Measurements from ENCODE around the gene CTNND2. TPM values are rescaled to one million over a fixed set of nuclear protein-coding genes. Genes with fewer than 3 reads are reported as not detected.

CTNND2 gene
- total RNA-seq, 4 donors from 2014 or later = 0.18 to 14.9 (median 0.47) TPM; not detected in 1

DNA sequence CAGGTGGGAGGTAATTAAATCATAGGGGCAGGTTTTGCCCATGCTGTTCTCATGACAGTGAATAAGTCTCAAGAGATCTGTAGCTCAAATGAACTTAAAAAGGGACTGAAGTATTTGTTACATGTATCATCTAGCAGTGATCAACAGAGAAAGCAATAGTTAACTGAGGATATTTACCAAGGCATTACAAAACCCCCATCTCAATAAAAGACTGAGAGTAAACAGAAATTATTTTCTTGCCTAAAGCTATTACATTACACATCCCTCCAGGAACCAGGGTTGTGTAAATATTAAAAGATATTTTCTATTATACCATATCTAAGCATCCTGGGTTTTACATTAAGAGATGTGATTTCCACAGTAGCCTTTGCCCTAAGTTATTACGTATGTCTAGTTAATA, 169.9 kb downstream of the CTNND2 start:
- Histone ChIP-seq H3K27me3 (no peaks in the 10 kb centered on the region), H3K27ac (no peak overlapping the region), H3K4me1 (no peaks in the 10 kb centered on the region), H3K4me3 (no peak overlapping the region), H3K9me3 (no peaks in the 10 kb centered on the region), H3K36me3 (no peaks in the 10 kb centered on the region)
- no peak for DNase-seq
- TF ChIP-seq POLR2A (IDR thresholded peaks at IDR 0.05) = no peak
- TF ChIP-seq, protein P1, sequence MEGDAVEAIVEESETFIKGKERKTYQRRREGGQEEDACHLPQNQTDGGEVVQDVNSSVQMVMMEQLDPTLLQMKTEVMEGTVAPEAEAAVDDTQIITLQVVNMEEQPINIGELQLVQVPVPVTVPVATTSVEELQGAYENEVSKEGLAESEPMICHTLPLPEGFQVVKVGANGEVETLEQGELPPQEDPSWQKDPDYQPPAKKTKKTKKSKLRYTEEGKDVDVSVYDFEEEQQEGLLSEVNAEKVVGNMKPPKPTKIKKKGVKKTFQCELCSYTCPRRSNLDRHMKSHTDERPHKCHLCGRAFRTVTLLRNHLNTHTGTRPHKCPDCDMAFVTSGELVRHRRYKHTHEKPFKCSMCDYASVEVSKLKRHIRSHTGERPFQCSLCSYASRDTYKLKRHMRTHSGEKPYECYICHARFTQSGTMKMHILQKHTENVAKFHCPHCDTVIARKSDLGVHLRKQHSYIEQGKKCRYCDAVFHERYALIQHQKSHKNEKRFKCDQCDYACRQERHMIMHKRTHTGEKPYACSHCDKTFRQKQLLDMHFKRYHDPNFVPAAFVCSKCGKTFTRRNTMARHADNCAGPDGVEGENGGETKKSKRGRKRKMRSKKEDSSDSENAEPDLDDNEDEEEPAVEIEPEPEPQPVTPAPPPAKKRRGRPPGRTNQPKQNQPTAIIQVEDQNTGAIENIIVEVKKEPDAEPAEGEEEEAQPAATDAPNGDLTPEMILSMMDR (IDR thresholded peaks at IDR 0.05) = no peak

DNA sequence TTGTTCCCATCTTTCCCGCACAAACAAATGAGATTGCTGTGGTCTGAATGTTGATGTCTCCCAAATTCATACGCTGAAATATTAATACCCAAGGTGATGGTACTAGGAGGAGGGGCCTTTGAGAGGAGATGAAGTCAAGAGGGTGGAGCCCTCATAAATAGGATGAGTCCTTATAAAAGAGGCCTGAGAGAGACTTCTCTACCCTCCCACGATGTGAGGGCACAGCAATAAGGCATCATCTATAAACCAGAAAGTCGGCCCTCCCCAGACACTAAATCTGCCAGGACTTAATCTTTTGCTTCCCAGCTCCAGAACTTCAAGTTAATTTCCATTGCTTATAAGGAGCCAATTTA, 170.4 kb downstream of the CTNND2 start:
- Histone ChIP-seq H3K27ac (no peak overlapping the region), H3K27me3 (no peaks in the 10 kb centered on the region)
- TF ChIP-seq, protein P1 (IDR thresholded peaks at IDR 0.05) = no peak
- TF ChIP-seq POLR2A (IDR thresholded peaks at IDR 0.05) = no peak

DNA sequence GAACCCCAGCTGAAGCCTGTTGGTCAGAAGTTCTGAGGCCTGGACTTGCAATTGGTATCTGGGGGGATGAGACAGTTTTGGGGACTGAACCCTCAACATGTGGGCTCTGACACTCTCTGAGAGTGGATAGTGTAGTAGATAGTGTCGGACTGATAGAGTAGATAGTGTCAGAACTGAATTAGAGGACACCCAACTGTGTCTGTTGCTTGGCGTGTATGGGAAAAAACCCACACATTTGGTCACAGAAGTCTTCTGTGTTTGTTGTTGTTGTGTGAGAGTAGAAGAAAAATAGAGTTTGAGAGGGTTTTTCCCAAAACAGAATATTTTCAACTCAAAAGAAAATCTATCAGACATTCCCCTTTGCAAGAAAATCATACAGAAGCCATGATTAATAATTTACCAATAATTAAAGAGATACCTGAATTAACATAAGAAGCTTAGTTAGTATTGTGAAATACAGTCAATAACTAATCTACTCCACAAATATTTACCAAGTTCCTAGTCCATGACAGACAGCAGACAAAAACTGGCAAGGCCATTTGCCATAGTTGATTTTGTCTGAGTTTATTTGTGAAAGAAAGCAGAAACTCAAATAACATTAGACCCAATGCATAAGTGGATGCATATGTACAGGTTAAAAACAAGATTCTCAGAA, 170.9 kb downstream of the CTNND2 start:
- TF ChIP-seq POLR2A (IDR thresholded peaks at IDR 0.05) = no peak
- TF ChIP-seq, protein P1 (IDR thresholded peaks at IDR 0.05) = no peak
- Histone ChIP-seq H3K27ac (no peak overlapping the region), H3K4me3 (no peak overlapping the region), H3K9me3 (no peaks in the 10 kb centered on the region), H3K4me1 (no peaks in the 10 kb centered on the region), H3K36me3 (no peaks in the 10 kb centered on the region), H3K27me3 (no peaks in the 10 kb centered on the region)
- no peak for DNase-seq

More for the DNA sequence above, 170.4 kb downstream of the CTNND2 start:
- no peaks in the 10 kb centered on the region for H3K9me3 ChIP-seq
- H3K36me3 ChIP-seq = no peaks in the 10 kb centered on the region
- DNase-seq = no peak
- no peaks in the 10 kb centered on the region for H3K4me1 ChIP-seq
- no peak overlapping the region for H3K4me3 ChIP-seq

DNA sequence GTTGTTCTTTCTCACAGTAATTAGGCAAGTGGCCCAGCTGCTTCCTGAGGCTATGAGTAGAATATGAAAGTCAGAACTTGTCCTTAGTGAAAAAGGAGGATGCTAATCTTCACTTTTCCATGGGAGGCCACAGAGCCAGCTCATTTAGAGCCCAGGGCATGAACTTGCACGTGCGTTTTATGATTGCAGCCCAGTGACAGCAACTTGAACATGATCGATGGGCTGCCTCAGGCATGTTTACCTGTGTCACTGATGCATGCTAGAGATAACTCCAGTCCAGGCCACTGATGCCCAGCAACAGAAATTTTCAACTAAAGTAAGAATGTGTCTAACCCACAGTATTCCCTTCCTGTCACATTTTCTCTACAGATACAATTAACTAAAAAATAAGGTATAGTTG, 179.3 kb downstream of the CTNND2 start:
- Histone ChIP-seq H3K9me3 (no peaks in the 10 kb centered on the region), H3K4me1 (no peaks in the 10 kb centered on the region), H3K27me3 (no peaks in the 10 kb centered on the region), H3K36me3 (no peaks in the 10 kb centered on the region), H3K27ac (no peak overlapping the region), H3K4me3 (no peak overlapping the region)
- DNase-seq = no peak
- TF ChIP-seq, protein P1 (IDR thresholded peaks at IDR 0.05) = no peak
- TF ChIP-seq POLR2A (IDR thresholded peaks at IDR 0.05) = no peak

DNA sequence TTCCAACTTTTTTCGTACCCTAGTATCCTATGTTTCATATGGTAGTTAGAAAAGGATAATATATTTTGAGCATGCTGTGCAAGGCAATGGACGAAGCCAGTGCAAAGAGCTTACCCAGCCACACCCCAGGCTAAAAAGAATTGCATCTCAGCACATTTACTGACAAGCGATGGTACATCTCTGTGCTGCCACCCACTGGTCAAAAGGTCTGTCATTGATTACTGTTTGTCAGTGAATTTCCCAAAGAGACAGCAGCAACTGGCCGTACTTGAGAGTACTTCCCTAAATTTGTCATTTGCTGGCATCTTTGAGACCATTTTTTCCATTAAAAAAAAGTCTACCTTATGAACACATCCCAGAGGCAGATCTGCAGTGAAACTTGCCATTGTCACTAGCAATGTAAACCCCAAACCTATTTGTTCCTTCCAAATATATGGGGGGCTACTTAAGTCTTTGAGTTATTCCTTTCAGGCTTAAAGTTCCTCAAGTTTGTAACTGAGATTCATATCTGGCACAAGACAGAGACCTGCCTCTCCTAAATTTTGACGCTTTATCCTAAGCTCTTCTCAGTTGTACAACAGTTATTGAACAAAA, 184.3 kb downstream of the CTNND2 start:
- Histone ChIP-seq H3K27me3 (no peaks in the 10 kb centered on the region), H3K27ac (no peak overlapping the region), H3K9me3 (no peaks in the 10 kb centered on the region), H3K4me3 (no peak overlapping the region), H3K4me1 (no peaks in the 10 kb centered on the region), H3K36me3 (no peaks in the 10 kb centered on the region)
- no peak for TF ChIP-seq POLR2A (IDR thresholded peaks at IDR 0.05)
- TF ChIP-seq, protein P1 (IDR thresholded peaks at IDR 0.05) = peak in 3 of 6 experiments; percentile 11 to 24 (median 23)
- DNase-seq = peak in 1 of 3 donors; percentile 49

All from Peyer's patch (tissue), 4 donors.